HUES48 (cell line): ENCODE measurements around the gene EOLA1.
A peak's percentile ranks its signal among the peaks of the same experiment; 100 is the strongest.
"Not testable (repeated sequence)": the region's sequence is repeated elsewhere in the genome, so short reads cannot be mapped to it uniquely, and the experiment has no call there.

Experiments
- H3K27ac ChIP-seq: one replicate; pipeline ENCODE4 v1.7.0; 2013; ENCODE audit warnings: low read depth, low read length, inconsistent platforms
- H3K27me3 ChIP-seq: 2 replicates; pipeline ENCODE4 v1.6.1; 2013; ENCODE audit warnings: mild to moderate bottlenecking, low read length; ENCODE audit not compliant: control insufficient read depth, insufficient read depth
- H3K36me3 ChIP-seq: 2 replicates; pipeline ENCODE4 v1.6.1; 2013; ENCODE audit warnings: low read length; ENCODE audit not compliant: control insufficient read depth, insufficient read depth
- H3K4me1 ChIP-seq: 2 replicates; pipeline ENCODE4 v1.6.1; 2013; ENCODE audit warnings: mild to moderate bottlenecking, low read length; ENCODE audit not compliant: control insufficient read depth, insufficient read depth
- H3K4me3 ChIP-seq: 2 replicates; pipeline ENCODE4 v1.5.1; 2013; ENCODE audit warnings: mild to moderate bottlenecking, low read depth, low read length
- H3K9ac ChIP-seq: 2 replicates; pipeline ENCODE4 v1.6.1; 2013; ENCODE audit warnings: mild to moderate bottlenecking, low read depth, low read length, moderate library complexity
- H3K9me3 ChIP-seq: 2 replicates; pipeline ENCODE4 v1.6.1; 2013; ENCODE audit warnings: low read length; ENCODE audit not compliant: control insufficient read depth, insufficient read depth

EOLA1 gene

GRCh38 chrX:149546962-149547361 lies 6.2 kb downstream of the EOLA1 start:
- not testable (repeated sequence) for H3K4me3 ChIP-seq, H3K27me3 ChIP-seq, H3K36me3 ChIP-seq

GRCh38 chrX:149547782-149548181 lies 7.0 kb downstream of the EOLA1 start:
- H3K4me1 ChIP-seq = not testable (repeated sequence)

More at GRCh38 chrX:149546962-149547361, 6.2 kb downstream of the EOLA1 start:
- not testable (repeated sequence) for H3K4me1 ChIP-seq, H3K9ac ChIP-seq, H3K9me3 ChIP-seq, H3K27ac ChIP-seq

GRCh38 chrX:149549701-149550100 lies 8.9 kb downstream of the EOLA1 start, which contains the start of gene HSFX3:
Gene HSFX3, minus strand, starts transcription at chrX:149549924. Its CDS starts 72 bp downstream, at chrX:149549852.
- H3K27me3 ChIP-seq, H3K9ac ChIP-seq, H3K4me1 ChIP-seq, H3K9me3 ChIP-seq, H3K27ac ChIP-seq, H3K4me3 ChIP-seq, H3K36me3 ChIP-seq: not testable (repeated sequence)

More at GRCh38 chrX:149547782-149548181, 7.0 kb downstream of the EOLA1 start:
- not testable (repeated sequence) for H3K4me3 ChIP-seq, H3K36me3 ChIP-seq, H3K9ac ChIP-seq, H3K27ac ChIP-seq, H3K27me3 ChIP-seq, H3K9me3 ChIP-seq

GRCh38 chrX:149550454-149550853 lies 9.6 kb downstream of the EOLA1 start:
- H3K4me1 ChIP-seq, H3K27me3 ChIP-seq, H3K27ac ChIP-seq, H3K9me3 ChIP-seq, H3K4me3 ChIP-seq, H3K36me3 ChIP-seq, H3K9ac ChIP-seq: not testable (repeated sequence)

DNA sequence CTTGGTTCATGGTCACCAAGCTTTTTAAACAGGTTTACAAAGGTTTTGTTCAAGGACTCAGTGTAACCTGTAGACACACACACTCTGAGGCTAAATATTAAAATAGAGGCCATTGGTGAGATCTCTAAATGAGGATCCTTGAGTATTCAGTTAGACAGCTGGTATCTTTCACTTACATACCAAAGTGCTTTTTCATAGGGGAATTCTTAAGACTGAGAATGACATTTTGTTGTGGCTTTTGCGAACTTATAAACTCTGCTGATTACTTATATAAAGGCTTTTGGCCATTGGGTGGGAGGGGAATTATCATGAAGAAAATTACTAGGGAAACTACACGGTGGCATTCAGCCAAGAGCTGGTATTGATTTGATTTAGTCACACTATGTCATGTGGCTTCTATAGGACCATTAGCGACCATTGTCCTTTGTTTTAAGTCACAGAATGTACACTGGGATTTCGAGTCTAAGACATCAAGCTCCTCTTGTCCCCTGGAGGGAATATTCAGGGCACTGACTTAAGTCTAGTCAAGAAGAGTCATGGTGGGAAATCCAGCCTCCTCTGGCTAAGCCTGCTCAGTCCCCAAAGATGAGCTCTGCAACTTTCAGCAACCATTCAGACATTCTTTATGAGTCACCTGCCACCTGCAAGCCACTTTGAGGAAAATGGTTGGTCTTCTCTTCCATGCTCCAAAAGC lies 10.6 kb downstream of the EOLA1 start:
- H3K27me3 ChIP-seq, H3K9me3 ChIP-seq, H3K4me1 ChIP-seq, H3K27ac ChIP-seq, H3K9ac ChIP-seq, H3K4me3 ChIP-seq, H3K36me3 ChIP-seq: not testable (repeated sequence)

DNA sequence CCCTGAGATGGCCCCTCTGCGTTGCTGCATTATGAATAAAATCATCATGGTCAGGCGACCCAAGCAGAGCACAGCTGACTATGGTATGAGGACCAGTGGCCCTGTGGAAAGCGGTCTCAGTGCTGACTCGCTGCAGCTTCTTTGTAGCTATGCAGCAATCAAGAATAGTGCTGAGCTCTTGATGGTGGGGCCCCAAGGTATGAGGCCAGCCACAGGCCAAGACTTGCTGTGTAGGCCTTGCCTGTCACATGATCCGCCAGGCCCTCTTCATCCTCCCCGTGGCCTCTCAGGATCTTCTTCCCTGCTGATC lies 11.1 kb downstream of the EOLA1 start:
- H3K9ac ChIP-seq, H3K4me3 ChIP-seq, H3K9me3 ChIP-seq, H3K4me1 ChIP-seq, H3K27ac ChIP-seq, H3K27me3 ChIP-seq, H3K36me3 ChIP-seq: not testable (repeated sequence)

DNA sequence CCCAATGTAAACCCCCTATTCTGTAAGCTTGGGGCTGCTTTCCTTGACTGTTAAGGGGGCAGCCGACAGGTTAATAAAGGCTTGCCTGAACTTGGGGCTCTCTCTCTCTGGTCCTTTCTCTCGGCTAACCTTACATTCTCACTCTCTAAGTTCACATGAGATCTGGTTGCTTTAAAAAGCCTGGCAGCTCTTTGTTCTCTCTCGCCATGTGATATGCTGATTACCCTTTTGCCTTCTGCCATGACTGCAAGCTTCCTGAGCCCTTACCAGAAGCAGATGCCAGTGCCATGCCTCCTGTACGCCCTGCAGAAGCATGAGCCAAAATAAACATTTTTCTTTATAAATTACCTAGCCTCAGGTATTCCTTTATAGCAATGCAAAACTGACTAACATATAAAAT lies 14.4 kb downstream of the EOLA1 start:
- H3K27me3 ChIP-seq, H3K9me3 ChIP-seq, H3K27ac ChIP-seq: not testable (repeated sequence)

DNA sequence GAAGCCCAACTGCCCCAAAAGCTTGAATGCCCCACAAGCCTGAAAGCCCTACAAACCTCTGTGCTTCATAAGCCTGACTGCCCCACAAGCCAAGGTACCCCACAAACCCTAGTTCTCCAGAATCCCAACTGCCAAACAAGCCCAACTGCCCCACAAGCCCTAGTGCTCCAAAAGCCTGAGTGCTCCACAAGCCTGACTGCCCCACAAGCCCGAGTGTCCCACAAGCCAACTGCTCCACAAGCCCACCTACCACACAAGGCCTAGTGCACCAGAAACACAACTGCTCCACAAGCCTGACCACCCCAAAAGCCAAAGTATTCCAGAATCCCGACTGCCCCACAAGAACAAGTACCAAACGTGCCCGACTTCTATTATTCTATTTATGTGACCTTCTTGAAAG lies 22.5 kb downstream of the EOLA1 start:
- no peaks in the 10 kb centered on the region for H3K36me3 ChIP-seq
- H3K4me1 ChIP-seq = no peaks in the 10 kb centered on the region
- H3K9me3 ChIP-seq = peaks cover 13% of the 10 kb centered on the region
- H3K9ac ChIP-seq = no peak overlapping the region
- H3K27ac ChIP-seq = peak overlapping the region; percentile 73
- no peaks in the 10 kb centered on the region for H3K27me3 ChIP-seq
- H3K4me3 ChIP-seq = no peak overlapping the region

More for the DNA sequence above, 14.4 kb downstream of the EOLA1 start:
- not testable (repeated sequence) for H3K4me1 ChIP-seq, H3K9ac ChIP-seq, H3K4me3 ChIP-seq, H3K36me3 ChIP-seq

GRCh38 chrX:149567621-149568417 lies 27.0 kb downstream of the EOLA1 start:
- H3K9ac ChIP-seq = no peak overlapping the region
- H3K36me3 ChIP-seq = no peaks in the 10 kb centered on the region
- H3K4me3 ChIP-seq = no peak overlapping the region
- no peaks in the 10 kb centered on the region for H3K27me3 ChIP-seq
- H3K27ac ChIP-seq = no peak overlapping the region
- H3K4me1 ChIP-seq = 0 out of 2 replicates have a peak, but pooled peaks cover 5% of the 10 kb centered on the region
- H3K9me3 ChIP-seq = peaks cover 17% of the 10 kb centered on the region

GRCh38 chrX:149568701-149569296 lies 28.0 kb downstream of the EOLA1 start:
- Histone ChIP-seq H3K4me3 (no peak overlapping the region), H3K27me3 (no peaks in the 10 kb centered on the region), H3K4me1 (0 out of 2 replicates have a peak, but pooled peaks cover 5% of the 10 kb centered on the region), H3K36me3 (no peaks in the 10 kb centered on the region), H3K27ac (no peak overlapping the region), H3K9ac (no peak overlapping the region), H3K9me3 (peaks cover 8% of the 10 kb centered on the region; the same call in 1 of the 2 replicates)

- H3K36me3 ChIP-seq = no peaks in the 10 kb centered on the region
- H3K9me3 ChIP-seq = peaks cover 7% of the 10 kb centered on the region; the same call in 1 of the 2 replicates
- H3K27me3 ChIP-seq = no peaks in the 10 kb centered on the region
- 0 out of 2 replicates have a peak, but pooled peaks cover 5% of the 10 kb centered on the region for H3K4me1 ChIP-seq
- H3K9ac ChIP-seq = no peak overlapping the region
- no peak overlapping the region for H3K27ac ChIP-seq
- no peak overlapping the region for H3K4me3 ChIP-seq
Observed at GRCh38 chrX:149569770-149570169, 29.0 kb downstream of the EOLA1 start.
